Stimulated activated CD8-positive, alpha-beta memory T cell treated with anti-CD3 and anti-CD28 coated beads, Interleukin-12 subunit alpha, Interleukin-12 subunit beta, amount 100 ng/mL, for 24 hours (primary cell): ENCODE results near the gene LZTR1.
"Not testable (repeated sequence)": the region's sequence is repeated elsewhere in the genome, so short reads cannot be mapped to it uniquely, and the experiment has no call there.

Experiments
- DNase-seq: peaks from one replicate; pipeline ENCODE4 v3.0.0-alpha.2; 2020; ENCODE audit errors: extremely low read depth

LZTR1 gene

DNA sequence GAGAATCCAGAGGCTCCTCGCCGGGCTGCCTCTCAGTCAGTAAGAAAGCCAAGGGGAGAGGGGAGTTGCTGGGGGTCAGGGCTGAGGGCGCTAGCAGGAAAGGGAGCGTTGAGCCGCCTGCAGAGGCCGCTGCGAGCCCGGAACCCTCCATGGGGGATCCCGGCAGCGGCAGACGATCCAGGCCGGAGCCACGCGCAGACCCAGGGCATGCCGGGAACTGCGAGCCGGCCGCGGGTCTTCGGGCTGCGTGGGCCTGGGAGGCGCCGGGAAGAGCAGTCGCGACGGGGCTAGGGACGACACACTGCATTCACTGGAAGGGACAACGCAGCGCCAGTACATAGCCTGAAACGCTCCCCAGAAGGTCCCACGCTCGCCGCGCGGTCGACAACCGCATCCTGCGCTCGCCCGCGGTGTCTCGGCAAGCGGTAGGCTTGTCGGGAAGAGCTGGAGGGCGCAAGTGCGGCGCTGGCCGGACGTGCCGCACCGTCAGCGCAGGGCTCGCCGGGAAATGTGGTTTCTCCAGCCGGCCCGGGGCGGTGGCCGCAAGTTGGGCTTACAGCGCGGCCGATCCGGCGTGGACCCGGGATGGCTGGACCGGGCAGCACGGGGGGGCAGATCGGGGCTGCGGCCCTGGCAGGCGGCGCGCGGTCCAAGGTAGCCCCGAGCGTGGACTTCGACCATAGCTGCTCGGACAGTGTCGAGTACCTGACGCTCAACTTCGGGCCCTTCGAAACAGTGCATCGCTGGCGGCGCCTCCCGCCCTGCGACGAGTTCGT is at the start of gene LZTR1:
Gene LZTR1 (plus strand): TSS at position 511 of the 776 bp plus-strand sequence. CDS start 75 bp downstream, at position 586.
- peak; percentile 30 for DNase-seq

DNA sequence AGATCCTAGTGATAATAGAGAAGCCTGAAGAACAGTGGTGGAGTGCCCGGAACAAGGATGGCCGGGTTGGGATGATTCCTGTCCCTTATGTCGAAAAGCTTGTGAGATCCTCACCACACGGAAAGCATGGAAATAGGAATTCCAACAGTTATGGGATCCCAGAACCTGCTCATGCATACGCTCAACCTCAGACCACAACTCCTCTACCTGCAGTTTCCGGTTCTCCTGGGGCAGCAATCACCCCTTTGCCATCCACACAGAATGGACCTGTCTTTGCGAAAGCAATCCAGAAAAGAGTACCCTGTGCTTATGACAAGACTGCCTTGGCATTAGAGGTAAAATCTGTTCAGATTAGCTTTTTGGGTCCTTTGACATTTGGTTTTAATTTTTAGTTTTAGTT is 48.2 kb upstream of the LZTR1 start:
- no peak for DNase-seq

GRCh38 chr22:20935049-20935448 is 47.0 kb upstream of the LZTR1 start:
- not testable (repeated sequence) for DNase-seq

GRCh38 chr22:20935780-20936539 is 46.1 kb upstream of the LZTR1 start:
- not testable (repeated sequence) for DNase-seq

GRCh38 chr22:20937031-20937793 is 44.9 kb upstream of the LZTR1 start:
- no peak for DNase-seq

GRCh38 chr22:20937794-20938671 is 44.1 kb upstream of the LZTR1 start:
- DNase-seq, result no peak

- not testable (repeated sequence) for DNase-seq
Measured at GRCh38 chr22:20939457-20940185, 42.5 kb upstream of the LZTR1 start.

- DNase-seq, result no peak
Measured at GRCh38 chr22:20940186-20940651, 41.9 kb upstream of the LZTR1 start.

GRCh38 chr22:20940904-20941385 is 41.2 kb upstream of the LZTR1 start:
- no peak for DNase-seq

GRCh38 chr22:20942203-20942902 is 39.7 kb upstream of the LZTR1 start:
- not testable (repeated sequence) for DNase-seq

- DNase-seq, result no peak
Measured at GRCh38 chr22:20943104-20943933, 38.8 kb upstream of the LZTR1 start.

- no peak for DNase-seq
Measured at GRCh38 chr22:20944042-20944441, 38.1 kb upstream of the LZTR1 start.

GRCh38 chr22:20945578-20945934 is 36.5 kb upstream of the LZTR1 start:
- DNase-seq, result no peak

- no peak for DNase-seq
Measured at GRCh38 chr22:20946080-20946986, 35.8 kb upstream of the LZTR1 start.

DNA sequence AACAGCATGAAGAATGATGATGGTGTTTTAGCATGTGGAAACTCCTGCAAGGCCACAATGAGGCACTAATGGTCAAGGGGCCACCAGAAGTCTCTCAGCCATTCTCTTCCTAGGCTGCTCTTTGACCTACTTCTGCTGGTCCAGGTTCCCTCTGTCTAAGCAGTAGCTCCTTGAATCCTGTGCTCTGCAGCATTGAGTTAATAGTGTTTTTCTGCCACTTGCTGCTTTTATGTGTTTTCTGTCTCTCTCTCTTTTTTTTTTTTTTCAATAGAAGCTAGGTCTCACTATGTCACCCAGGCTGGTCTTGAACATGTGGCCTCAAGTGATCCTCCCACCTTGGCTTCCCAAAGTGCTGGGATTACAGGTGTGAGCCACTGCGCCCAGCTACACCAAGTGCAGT is 35.1 kb upstream of the LZTR1 start:
- no peak for DNase-seq

- DNase-seq, result no peak
Measured at GRCh38 chr22:20948450-20948849, 33.6 kb upstream of the LZTR1 start.

DNA sequence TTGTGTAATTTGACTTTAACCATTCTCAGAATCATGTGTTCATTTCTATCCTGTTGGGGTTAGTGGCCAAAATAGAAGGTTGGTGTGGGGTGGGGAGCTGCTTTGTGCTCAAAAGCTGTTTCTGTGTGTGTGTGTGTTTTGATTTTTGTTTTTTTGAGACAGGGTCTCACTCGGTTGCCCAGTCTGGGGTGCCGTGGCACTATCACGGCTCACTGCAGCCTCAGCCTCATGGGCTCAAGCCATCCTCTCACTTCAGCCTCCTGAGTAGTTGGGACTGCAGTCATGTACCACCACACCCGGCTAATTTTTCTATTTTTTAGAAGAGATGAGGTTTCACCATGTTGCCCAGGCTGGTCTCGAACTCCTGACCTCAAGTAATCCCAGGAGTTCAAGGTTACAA is 33.1 kb upstream of the LZTR1 start:
- DNase-seq, result no peak

- no peak for DNase-seq
Measured at GRCh38 chr22:20949698-20950183, 32.4 kb upstream of the LZTR1 start.
